Measurements from ENCODE around the gene RTN4R.

- no peak for TF ChIP-seq CTCF (IDR thresholded peaks at IDR 0.05)
- no peak for TF ChIP-seq EZH2 (IDR thresholded peaks at IDR 0.05; ENCODE audit: borderline replicate concordance, insufficient read depth, low read depth, low read length, poor library complexity, severe bottlenecking)
Observed at GRCh38 chr22:20251981-20252380, 16.1 kb downstream of the RTN4R start.
